SK-N-SH (cell line): ENCODE results near the gene ZPLD1. TPM values are rescaled to one million over a fixed set of nuclear protein-coding genes. Genes with fewer than 3 reads are reported as not detected.

ENCODE experiments used
- CTCF ChIA-PET: fragments of 300-600, 350-600 bp; formaldehyde crosslinking; extraction: SDS; loops from one replicate; lab custom pipeline; 2021; lab: Yijun Ruan, JAX
- POLR2A ChIA-PET: fragments of 350-600 bp; sonication (Branson Sonifier 250); formaldehyde crosslinking; extraction: SDS; loops from one replicate; lab custom pipeline; 2020; ENCODE audit warnings: antibody characterized with exemption, inconsistent platforms; lab: Yijun Ruan, JAX
- DNase-seq: peaks from one replicate; pipeline ENCODE4 v3.0.0; 2012
- H2AFZ ChIP-seq: fragments of 200-600 bp; sonication (generic); 2 replicates; pipeline ENCODE4 v1.8.1; 2016; ENCODE audit warnings: antibody characterized with exemption, mild to moderate bottlenecking, low read depth
- H3F3A ChIP-seq: fragments of 200-600 bp; sonication (generic); replicated peaks from 2 replicates; pipeline ENCODE3; 2016; ENCODE audit warnings: antibody characterized with exemption, mild to moderate bottlenecking; ENCODE audit not compliant: insufficient read depth
- H3K27ac ChIP-seq, 2 experiments: fragments of 200-500 bp in 1 of 2; fragments of 200-600 bp in 1 of 2; sonication (Bioruptor generic) in 1 of 2; sonication (generic), shearing (Covaris generic) in 1 of 2; 2 replicates each; pipeline versions ENCODE4 v1.5.1 to v1.6.1; 2014 to 2016; ENCODE audit warnings: low read depth in 2 of 2, inconsistent platforms in 1 of 2, low read length in 1 of 2, mild to moderate bottlenecking in 1 of 2, mixed read lengths in 1 of 2
- H3K27me3 ChIP-seq: fragments of 200-600 bp; sonication (generic), shearing (Covaris generic); 2 replicates; pipeline ENCODE4 v1.6.1; 2016; ENCODE audit warnings: mixed run types; ENCODE audit not compliant: insufficient read depth
- H3K36me3 ChIP-seq, 2 experiments: fragments of 200-500 bp in 1 of 2; fragments of 200-600 bp in 1 of 2; sonication (Bioruptor generic) in 1 of 2; sonication (generic) in 1 of 2; replicated peaks in 1 of 2; 2 replicates each; pipeline versions ENCODE3 to v1.5.1; 2014 to 2016; ENCODE audit warnings: low read length in 1 of 2, mild to moderate bottlenecking in 1 of 2; ENCODE audit not compliant: insufficient read depth in 2 of 2, control insufficient read depth in 1 of 2
- H3K4me1 ChIP-seq, 2 experiments: fragments of 200-500 bp in 1 of 2; fragments of 200-600 bp in 1 of 2; sonication (Bioruptor generic) in 1 of 2; sonication (generic), shearing (Covaris generic) in 1 of 2; 2 replicates each; pipeline versions ENCODE4 v1.5.1 to v1.6.1; 2014 to 2016; ENCODE audit warnings: low read depth in 1 of 2, low read length in 1 of 2, mixed run types in 1 of 2; ENCODE audit not compliant: insufficient read depth in 2 of 2, control insufficient read depth in 1 of 2
- H3K4me2 ChIP-seq: fragments of 200-600 bp; sonication (generic), shearing (Covaris generic); 2 replicates; pipeline ENCODE4 v1.6.1; 2017; ENCODE audit warnings: mixed run types
- H3K4me3 ChIP-seq, 2 experiments: fragments of 200-500 bp in 1 of 2; fragments of 200-600 bp in 1 of 2; sonication (Bioruptor generic) in 1 of 2; sonication (generic), shearing (Covaris generic) in 1 of 2; 2 replicates each; pipeline versions ENCODE4 v1.5.1 to v1.8.1; 2014 to 2016; ENCODE audit warnings: low read depth in 2 of 2, inconsistent platforms in 1 of 2, low read length in 1 of 2, mild to moderate bottlenecking in 1 of 2, mixed read lengths in 1 of 2, moderate library complexity in 1 of 2
- H3K79me2 ChIP-seq: fragments of 200-600 bp; sonication (generic); 2 replicates; pipeline ENCODE4 v1.8.1; 2017; ENCODE audit warnings: mild to moderate bottlenecking; ENCODE audit not compliant: insufficient read depth
- H3K9ac ChIP-seq: fragments of 200-600 bp; sonication (generic); 2 replicates; pipeline ENCODE4 v1.6.1; 2017; ENCODE audit warnings: mixed run types
- H3K9me2 ChIP-seq: fragments of 200-600 bp; sonication (generic); 2 replicates; pipeline ENCODE4 v1.6.1; 2017; ENCODE audit warnings: mixed run types
- H3K9me3 ChIP-seq: fragments of 200-600 bp; sonication (generic); 2 replicates; pipeline ENCODE4 v1.6.1; 2017; ENCODE audit warnings: mixed run types, mild to moderate bottlenecking, moderate library complexity
- H4K20me1 ChIP-seq: fragments of 200-600 bp; sonication (generic); 2 replicates; pipeline ENCODE4 v1.6.1; 2017; ENCODE audit warnings: mild to moderate bottlenecking, mixed run types; ENCODE audit not compliant: insufficient read depth
- CHD2 ChIP-seq: fragments of 150-350 bp; IDR thresholded peaks from 2 replicates; pipeline ENCODE4 v1.6.1; 2018; ENCODE audit warnings: low read length; ENCODE audit not compliant: partially characterized antibody
- ELF1 ChIP-seq: IDR thresholded peaks from 2 replicates; pipeline ENCODE4 v1.4.0; 2012
- FOXM1 ChIP-seq: IDR thresholded peaks from 2 replicates; pipeline ENCODE4 v1.4.0; 2012; ENCODE audit warnings: low read depth, mild to moderate bottlenecking
- GATA2 ChIP-seq: sonication (generic); formaldehyde crosslinking; IDR thresholded peaks from 2 replicates; pipeline ENCODE4 v1.5.0; 2020; ENCODE audit warnings: mild to moderate bottlenecking, missing genetic modification reagents
- MEF2A ChIP-seq: IDR thresholded peaks from 2 replicates; pipeline ENCODE4 v1.4.0; 2012; ENCODE audit warnings: low read depth, borderline replicate concordance
- MXI1 ChIP-seq: IDR thresholded peaks from 2 replicates; pipeline ENCODE4 v1.6.1; 2012; ENCODE audit warnings: mild to moderate bottlenecking, low read depth, low read length, improper control_type of control experiment
- RFX5 ChIP-seq: IDR thresholded peaks from 2 replicates; pipeline ENCODE4 v1.6.1; 2012; ENCODE audit warnings: mild to moderate bottlenecking, improper control_type of control experiment, low read length
- RXRA ChIP-seq: IDR thresholded peaks from 2 replicates; pipeline ENCODE4 v1.4.0; 2012; ENCODE audit warnings: low read depth, mild to moderate bottlenecking, borderline replicate concordance
- SIN3A ChIP-seq: IDR thresholded peaks from 2 replicates; pipeline ENCODE4 v1.6.1; 2012; ENCODE audit warnings: low read depth, mild to moderate bottlenecking, low read length, moderate library complexity, borderline replicate concordance
- SMC3 ChIP-seq: IDR thresholded peaks from 2 replicates; pipeline ENCODE4 v1.6.1; 2012; ENCODE audit warnings: low read depth, low read length, improper control_type of control experiment
- TCF12 ChIP-seq: IDR thresholded peaks from 2 replicates; pipeline ENCODE4 v1.4.0; 2012
- USF2 ChIP-seq: fragments of 150-350 bp; IDR thresholded peaks from 2 replicates; pipeline ENCODE4 v1.6.1; 2017; ENCODE audit warnings: antibody characterized with exemption, low read length, low read depth, borderline replicate concordance
- WGBS: methylation state at CpG from one replicate; pipeline ENCODE4 v1.1.6; 2017; ENCODE audit warnings: low lambda C conversion rate; 5-methylcytosine and 5-hydroxymethylcytosine counted together
- polyA plus RNA-seq, 3 experiments: library from polyadenylated mRNA; depleted of rRNA; stranded (reverse); fragments of >200 nt; gene quantifications; 2 replicates each; pipeline ENCODE4 v1.2.3, GENCODE V29; 2012
- TF ChIP-seq, protein P1 (sequence below): IDR thresholded peaks from 2 replicates; pipeline ENCODE4 v1.6.1; 2012; ENCODE audit warnings: mild to moderate bottlenecking, low read depth, low read length, moderate library complexity
- TF ChIP-seq, protein P2 (sequence below): fragments of 150-350 bp; IDR thresholded peaks from 2 replicates; pipeline ENCODE4 v1.6.1; 2016; ENCODE audit warnings: mild to moderate bottlenecking, low read depth, low read length
- TF ChIP-seq, protein P3 (sequence below): IDR thresholded peaks from 2 replicates; pipeline ENCODE4; 2012

The ZPLD1 gene
- polyA plus RNA-seq, 1 of the 3 experiments (the other 2 are of a cell fraction), result not detected

DNA sequence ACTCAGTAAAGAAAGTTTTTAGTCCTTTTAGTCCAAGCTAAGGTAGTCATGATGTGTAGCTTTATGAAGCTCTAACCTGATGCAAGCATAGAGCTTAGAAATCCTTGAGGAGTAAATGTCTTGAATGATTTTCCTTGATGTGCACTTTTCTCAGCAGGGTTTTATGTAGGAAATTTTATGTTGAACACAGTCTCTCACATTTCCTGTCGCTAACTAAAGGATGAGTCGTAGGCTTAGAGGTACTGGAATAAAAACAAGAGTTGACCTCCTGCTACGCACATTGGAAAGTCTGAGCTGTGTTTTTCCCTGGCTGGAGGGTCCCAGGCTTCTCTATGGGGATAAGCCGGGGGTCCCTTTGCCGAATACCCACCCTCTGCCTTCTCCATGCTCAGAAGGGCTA is 34.7 kb upstream of the ZPLD1 start:
- Histone ChIP-seq H3F3A (no peaks in the 10 kb centered on the region), H3K9me2 (no peaks in the 10 kb centered on the region), H3K79me2 (no peaks in the 10 kb centered on the region), H3K36me3 (no peaks in the 10 kb centered on the region), H3K4me1 (peaks cover 0 to 11% of the 10 kb centered on the region in 2 experiments; a peak in 2 of 4 replicates), H4K20me1 (no peaks in the 10 kb centered on the region), H2AFZ (0 out of 2 replicates have a peak overlapping the region, but pooled peaks have one; percentile 33), H3K27me3 (no peaks in the 10 kb centered on the region), H3K4me3 (no peak overlapping the region), H3K27ac (peak overlapping the region in 1 of 2 experiments; percentile 48; a peak in 2 of 4 replicates), H3K9ac (no peak overlapping the region), H3K9me3 (no peaks in the 10 kb centered on the region), H3K4me2 (0 out of 2 replicates have a peak overlapping the region, but pooled peaks have one; percentile 0)
- TF ChIP-seq MEF2A (no peak), USF2 (no peak), GATA2 (CRISPR knock-in tag) (no peak), CHD2 (no peak), FOXM1 (no peak), SMC3 (no peak), SIN3A (no peak), RFX5 (no peak), MXI1 (no peak), ELF1 (no peak), TCF12 (no peak), RXRA (no peak)
- TF ChIP-seq, protein P1, sequence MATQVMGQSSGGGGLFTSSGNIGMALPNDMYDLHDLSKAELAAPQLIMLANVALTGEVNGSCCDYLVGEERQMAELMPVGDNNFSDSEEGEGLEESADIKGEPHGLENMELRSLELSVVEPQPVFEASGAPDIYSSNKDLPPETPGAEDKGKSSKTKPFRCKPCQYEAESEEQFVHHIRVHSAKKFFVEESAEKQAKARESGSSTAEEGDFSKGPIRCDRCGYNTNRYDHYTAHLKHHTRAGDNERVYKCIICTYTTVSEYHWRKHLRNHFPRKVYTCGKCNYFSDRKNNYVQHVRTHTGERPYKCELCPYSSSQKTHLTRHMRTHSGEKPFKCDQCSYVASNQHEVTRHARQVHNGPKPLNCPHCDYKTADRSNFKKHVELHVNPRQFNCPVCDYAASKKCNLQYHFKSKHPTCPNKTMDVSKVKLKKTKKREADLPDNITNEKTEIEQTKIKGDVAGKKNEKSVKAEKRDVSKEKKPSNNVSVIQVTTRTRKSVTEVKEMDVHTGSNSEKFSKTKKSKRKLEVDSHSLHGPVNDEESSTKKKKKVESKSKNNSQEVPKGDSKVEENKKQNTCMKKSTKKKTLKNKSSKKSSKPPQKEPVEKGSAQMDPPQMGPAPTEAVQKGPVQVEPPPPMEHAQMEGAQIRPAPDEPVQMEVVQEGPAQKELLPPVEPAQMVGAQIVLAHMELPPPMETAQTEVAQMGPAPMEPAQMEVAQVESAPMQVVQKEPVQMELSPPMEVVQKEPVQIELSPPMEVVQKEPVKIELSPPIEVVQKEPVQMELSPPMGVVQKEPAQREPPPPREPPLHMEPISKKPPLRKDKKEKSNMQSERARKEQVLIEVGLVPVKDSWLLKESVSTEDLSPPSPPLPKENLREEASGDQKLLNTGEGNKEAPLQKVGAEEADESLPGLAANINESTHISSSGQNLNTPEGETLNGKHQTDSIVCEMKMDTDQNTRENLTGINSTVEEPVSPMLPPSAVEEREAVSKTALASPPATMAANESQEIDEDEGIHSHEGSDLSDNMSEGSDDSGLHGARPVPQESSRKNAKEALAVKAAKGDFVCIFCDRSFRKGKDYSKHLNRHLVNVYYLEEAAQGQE, result no peak
- TF ChIP-seq, protein P2, sequence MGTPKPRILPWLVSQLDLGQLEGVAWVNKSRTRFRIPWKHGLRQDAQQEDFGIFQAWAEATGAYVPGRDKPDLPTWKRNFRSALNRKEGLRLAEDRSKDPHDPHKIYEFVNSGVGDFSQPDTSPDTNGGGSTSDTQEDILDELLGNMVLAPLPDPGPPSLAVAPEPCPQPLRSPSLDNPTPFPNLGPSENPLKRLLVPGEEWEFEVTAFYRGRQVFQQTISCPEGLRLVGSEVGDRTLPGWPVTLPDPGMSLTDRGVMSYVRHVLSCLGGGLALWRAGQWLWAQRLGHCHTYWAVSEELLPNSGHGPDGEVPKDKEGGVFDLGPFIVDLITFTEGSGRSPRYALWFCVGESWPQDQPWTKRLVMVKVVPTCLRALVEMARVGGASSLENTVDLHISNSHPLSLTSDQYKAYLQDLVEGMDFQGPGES, result no peak
- TF ChIP-seq, protein P3, sequence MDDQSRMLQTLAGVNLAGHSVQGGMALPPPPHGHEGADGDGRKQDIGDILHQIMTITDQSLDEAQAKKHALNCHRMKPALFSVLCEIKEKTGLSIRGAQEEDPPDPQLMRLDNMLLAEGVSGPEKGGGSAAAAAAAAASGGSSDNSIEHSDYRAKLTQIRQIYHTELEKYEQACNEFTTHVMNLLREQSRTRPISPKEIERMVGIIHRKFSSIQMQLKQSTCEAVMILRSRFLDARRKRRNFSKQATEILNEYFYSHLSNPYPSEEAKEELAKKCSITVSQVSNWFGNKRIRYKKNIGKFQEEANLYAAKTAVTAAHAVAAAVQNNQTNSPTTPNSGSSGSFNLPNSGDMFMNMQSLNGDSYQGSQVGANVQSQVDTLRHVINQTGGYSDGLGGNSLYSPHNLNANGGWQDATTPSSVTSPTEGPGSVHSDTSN, result no peak
- CTCF ChIA-PET, result no interaction called here
- POLR2A ChIA-PET, result no interaction called here
- no peak for DNase-seq
- WGBS, result 58% methylated on average over 5 of the region's 5 CpGs
